ENCODE results near the gene PIAS2.

Gene PIAS2

DNA sequence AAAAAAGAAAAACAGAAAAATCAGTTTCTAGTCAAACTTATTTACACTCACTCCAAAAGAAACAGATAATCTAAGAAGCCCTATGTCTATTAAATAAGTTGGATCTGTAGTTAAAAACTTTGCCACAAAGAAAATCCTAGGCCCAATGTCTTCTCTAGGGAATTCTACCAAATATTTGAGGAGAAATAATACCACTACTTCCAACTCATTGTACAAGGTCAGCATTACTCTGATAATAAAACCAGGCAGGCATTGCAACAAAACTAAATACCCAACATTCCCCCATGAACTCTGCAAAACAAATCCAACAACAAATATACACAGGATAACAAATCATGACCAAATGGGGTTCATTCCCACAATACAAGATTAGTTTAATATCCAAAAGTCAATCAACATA, 86.7 kb downstream of the PIAS2 start:
- DNase-seq, result no peak

DNA sequence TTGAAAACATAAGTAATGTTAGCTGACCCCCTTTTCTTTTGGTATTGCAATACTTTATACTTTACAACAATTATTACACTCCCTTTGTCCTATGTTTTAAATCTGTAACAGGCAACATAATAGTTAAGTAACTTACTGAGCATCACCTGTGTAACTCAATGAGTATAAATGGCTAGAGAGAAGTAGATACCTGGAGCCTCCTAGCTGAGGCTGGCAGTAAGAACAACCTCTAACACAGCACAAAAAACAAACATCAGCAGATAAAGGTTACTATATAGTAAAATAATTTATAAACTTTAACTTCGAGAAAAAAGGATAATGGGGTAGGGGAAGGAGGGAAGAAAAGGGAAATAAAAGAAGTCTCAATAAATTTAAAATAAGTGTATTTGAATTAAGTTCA, 87.4 kb downstream of the PIAS2 start:
- no peak for DNase-seq

DNA sequence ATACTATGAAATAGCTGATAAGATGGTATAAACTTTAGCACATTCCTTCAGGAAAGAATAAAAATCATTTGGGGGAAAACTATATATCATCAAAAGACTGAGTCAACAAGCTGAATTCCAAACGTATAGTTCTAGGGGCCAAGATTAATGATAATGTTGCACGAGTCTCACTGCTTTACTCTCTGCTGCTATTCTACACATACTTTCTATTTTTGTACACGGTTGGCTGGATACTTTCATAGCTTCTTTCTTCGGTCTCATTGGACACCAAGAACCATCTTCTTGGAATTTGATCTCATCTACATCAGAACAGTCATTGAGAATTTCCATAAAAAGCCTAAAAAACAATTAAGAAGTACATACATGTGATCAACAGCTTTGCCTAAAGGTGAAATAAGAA, 87.8 kb downstream of the PIAS2 start:
- no peak for DNase-seq

DNA sequence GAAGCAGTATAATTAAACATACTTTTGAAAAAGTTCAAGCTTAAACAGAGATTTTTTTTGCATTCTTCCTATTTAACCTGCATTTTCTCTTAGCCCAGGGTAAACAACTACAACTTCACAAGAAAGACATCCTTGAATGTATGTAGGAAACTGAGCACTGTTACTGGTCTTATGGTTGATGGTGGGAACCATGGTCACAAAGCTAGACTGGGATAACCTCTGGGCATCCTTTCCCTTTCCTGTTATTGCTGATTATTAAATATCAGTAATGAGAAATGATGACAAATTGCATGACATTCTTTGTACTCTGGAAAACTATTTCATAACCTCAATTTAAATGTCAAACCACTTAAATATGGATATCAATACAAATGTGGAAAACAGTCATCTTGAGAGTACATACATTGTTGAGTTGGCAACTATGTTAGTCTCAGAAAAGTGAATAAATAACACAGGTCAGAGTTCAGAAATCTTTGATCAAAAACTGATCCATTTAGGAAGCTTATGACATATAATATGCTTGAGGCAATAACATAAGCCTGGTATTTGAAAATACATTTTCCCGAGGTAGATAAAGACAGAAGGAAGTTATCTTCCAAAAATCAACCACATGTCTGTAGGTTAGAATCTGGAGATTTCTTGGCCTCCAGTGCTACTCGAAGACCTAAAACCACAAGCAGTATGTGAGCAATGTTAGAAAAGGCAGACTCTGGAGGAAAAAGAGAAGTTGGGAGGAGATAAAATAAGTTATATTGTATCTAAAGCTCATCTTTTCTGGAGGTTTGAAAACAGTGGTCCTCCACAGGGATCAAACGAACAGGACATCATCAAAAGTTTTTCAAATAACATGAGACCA, 95.2 kb downstream of the PIAS2 start:
- DNase-seq, result no peak

DNA sequence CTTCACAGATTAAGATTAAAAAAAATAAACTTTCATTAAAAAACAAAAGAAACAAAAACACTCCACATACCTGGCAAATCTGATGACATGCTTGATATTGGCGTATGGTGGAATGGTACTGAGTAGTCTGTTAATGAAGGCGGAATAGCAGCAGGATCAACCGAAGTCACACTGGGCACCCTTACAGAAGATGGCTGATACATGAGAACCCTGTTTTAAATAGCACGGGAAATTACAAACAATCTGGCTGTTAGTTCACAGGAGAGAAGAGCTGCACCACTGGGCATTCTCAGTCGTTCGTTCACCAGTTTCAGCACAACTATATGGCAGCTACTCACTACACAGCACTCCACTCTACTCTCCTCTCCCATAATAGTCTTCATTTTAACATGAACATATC, 96.4 kb downstream of the PIAS2 start:
- no peak for DNase-seq

DNA sequence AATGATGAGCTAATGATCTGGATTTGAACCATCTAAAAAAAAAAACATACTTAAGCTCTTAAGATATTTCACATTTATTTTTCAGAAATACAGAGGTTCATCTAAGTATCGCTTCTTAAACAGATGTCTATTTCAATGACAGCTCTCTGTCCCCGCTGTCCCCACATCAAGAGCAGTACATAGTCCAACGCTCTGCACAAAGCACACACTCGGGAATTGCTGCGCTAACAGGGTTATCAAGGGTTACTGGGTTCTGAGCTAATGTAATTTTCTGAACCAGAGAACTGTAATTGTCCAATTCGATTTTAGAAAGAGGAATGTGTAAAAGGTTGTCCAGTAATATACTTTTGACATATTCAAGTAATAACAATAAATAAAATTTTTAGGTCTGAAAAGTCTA, 101.6 kb downstream of the PIAS2 start:
- DNase-seq, result no peak

DNA sequence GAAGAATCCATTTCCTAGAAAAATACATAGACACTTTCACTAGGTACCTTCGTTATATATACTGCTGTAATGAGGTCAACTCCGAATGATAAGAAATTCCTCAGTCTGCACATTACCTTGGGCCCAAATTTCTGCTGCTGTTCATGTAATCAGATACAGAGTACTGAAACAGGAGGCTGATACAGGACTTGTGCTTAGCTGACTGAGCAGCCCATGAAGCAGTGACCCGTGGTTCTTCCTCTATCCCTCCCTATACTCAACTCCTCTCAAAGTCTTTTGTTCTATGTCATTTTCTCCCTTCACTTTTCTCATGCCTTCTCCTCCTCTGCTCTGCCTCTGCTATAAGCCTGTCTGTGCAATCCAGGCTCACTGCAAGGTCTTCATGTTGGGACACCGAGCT, 102.9 kb downstream of the PIAS2 start:
- DNase-seq, result no peak

DNA sequence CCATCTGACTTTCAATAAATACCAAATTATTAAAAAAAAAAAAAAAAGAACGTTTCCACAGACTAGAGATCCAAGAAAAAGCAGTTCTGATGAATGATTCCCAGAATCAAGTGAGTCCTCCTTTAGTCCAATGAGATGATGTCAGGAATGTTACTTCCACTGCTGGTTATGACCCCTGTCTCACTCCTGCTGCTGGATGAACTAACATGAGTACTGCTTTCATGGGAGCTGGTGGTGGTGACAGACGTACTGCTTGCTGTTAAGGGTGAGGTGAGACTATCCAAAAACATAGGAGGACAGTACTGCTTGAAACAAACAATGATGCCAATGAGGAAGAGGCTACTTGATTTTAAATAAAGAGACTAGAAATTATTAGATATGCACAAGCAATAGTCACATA, 105.0 kb downstream of the PIAS2 start:
- no peak for DNase-seq

DNA sequence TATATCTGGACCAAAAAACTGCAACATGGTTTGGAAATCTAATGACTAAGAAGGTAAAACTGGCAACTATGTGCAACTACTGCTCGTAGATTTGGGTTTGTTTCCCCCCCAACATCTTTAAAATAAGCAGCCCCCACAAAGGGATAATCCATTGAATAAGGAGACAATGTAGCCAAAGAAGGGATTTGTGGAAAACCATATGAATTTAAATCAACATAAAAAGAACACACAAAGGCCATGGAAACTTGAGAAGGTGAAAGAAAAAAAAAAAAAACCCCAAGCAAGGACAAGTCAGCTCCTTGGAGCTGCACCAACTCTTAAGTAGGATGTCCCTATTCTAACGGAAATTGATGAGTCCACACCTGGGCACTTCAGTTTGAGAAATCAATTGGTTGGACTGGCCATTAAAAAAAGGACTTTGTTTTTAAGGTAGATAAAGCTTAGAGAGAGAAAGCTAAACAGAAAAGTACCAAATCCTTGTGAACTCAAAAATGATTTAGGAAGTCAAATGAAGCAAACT, 106.8 kb downstream of the PIAS2 start:
- DNase-seq, result no peak

DNA sequence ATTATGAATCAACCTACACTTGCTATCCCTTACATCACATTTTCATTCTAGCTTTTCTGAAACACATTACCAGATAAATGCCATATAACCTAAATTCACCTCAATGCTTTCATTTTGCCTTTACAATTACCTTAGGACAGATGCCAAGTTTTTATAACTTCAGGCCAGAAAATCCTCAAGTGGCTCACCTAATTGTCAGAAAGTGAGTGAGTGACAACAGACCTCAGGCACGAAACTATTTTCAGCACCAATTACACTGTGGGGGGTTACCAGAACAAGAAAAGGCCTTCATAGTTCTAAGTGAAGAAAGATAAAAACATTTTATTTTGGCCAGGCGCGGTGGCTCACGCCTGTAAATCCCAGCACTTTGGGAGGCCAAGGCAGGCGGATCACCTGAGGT, 108.2 kb downstream of the PIAS2 start:
- no peak for DNase-seq

DNA sequence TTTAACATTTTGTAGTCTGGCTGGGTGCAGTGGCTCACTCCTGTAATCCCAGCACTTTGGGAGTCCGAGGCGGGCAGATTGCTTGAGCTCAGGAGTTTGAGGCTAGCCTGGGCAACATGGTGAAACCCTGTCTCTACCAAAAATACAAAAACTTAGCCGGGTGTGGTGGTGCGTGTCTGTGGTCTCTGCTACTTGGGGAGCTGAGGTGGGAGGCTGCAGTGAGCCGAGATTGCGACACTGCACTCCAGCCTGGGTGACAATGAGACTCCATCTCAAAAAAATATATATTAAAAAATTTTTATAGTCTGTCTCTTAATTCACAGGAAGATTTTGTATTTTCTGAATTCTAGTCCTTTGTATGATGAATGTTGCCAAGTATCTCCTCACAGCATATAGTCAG, 121.4 kb downstream of the PIAS2 start:
- peak; percentile 1 for DNase-seq

DNA sequence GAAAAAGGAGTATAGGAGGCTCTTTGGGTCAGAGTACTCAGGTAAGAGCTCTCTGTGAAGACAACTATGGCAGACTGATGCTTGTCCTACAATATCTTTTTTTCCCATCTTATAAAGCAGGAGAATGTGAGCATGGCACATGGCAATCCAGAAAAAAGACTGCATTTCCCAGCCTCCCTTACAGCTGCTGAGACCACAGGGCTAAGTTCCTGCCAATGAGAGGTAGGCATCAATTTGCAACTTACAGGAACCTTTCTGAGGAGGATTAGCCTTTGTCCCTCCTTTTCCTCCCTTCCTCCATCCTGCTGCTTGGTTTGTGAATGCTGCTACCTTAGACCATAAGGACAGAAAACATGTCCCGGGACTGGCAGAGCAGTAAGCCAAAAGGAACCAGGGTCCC, 122.7 kb downstream of the PIAS2 start:
- DNase-seq, result no peak

DNA sequence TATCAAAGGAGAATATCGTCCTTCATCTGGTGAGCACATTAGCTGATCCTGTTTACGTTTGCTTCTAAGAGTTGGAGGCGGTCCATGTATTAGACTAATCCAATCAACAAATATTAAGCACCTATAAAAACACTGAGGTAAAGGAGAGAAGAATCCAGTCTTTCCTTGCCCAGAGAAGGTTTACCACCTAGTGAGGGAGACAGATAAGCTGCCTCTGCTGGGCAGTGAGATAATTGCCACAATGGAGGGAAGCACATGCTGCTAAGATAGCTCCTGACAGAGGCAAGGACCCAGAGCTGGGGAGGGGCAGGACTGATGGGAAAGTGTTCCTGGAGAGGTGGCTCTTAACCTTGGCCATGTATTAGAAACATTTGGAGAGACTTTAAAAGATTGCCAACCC, 123.7 kb downstream of the PIAS2 start:
- DNase-seq, result no peak

DNA sequence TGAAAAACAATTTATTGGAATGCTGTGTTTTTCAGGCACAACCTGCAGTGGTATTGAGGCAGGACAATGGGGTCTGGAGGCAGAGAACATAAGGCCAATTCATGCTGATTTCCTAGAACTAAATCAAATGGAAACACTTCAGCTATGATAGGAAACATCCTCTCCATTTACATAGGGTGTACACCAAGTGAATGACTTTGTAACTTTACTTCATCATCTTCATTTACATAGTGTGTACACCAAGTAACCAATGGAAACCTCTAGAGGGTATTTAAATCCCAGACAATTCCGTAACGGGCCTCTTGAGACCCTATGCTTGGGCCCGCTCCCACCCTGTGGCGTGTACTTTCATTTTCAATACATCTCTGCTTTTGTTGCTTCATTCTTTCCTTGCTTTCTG, 128.2 kb downstream of the PIAS2 start:
- no peak for DNase-seq

DNA sequence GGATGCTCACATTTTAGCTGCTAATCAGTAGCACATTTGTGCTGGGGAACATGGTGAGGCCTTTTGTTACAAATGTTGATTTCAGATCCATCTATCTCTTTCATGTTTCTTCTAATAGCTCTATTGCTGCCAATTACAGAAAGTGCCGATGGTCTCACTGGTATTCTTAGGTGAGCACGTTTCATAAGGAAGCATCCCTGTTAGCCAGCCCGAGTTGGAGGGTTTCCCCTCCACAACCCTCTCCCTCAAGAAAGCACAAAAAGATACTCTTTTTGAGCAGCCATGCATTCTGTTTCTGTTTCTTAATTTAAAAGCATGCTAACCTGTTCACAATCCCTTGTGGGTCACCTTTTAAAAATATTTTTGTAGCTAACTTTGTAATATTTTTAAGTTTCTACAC, 129.6 kb downstream of the PIAS2 start:
- DNase-seq, result no peak

DNA sequence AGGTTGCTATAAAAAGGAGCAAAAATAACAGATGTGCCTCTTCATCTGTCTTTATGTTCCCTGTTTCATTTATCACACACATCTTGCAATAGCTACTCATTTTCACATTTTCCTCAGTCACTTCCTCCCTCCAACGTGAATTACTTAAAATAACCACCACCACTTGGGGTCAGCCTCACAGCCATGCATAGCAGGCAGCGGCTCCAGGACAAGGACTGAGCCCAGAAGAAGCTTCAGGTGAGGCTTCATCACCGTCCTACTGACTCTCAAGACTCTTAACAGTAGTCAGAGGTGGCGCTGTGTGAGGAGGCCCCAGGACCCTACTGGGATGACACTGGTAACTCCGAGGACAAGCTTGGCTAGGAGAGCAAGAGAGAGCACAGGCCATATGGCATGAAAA, 144.9 kb downstream of the PIAS2 start:
- DNase-seq, result no peak

DNA sequence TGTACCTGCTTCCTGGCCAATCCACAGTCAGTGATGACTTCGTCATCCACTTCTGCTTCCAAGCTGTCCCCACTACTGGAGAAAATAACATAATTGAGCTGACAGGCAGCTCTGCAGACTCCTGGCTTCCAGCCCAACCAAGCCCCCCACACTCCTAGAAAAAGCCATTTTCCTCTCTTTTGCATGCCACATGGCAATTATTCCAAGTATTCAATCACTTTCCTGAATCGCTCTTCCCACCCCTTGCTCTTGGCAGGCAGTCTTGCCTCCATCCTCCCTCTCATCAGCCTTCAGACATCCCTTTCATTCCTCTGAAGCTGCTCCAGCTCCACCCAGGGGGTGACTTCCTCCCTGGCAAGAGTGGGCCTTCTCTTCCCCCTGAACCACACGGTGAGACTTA, 146.2 kb downstream of the PIAS2 start:
- DNase-seq, result no peak

DNA sequence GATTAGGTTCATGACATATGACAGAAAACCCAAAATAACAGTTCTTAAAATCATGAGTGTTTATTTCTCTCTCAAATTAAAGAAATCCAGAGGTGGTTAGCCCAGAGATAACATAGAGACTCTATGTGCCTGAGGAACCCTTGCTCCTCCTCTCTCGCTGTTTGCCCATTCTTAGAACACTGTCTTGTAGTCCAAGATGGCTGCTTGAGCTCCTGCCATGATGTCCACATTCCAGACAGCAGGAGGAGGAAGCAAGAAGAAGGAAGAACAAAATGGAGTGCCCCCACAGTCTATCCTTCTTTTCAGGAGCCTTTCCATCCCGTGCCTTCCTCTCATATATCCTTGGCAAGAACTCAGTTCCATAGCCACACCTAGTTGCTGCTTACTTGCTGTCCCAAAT, 146.6 kb downstream of the PIAS2 start:
- DNase-seq, result no peak

DNA sequence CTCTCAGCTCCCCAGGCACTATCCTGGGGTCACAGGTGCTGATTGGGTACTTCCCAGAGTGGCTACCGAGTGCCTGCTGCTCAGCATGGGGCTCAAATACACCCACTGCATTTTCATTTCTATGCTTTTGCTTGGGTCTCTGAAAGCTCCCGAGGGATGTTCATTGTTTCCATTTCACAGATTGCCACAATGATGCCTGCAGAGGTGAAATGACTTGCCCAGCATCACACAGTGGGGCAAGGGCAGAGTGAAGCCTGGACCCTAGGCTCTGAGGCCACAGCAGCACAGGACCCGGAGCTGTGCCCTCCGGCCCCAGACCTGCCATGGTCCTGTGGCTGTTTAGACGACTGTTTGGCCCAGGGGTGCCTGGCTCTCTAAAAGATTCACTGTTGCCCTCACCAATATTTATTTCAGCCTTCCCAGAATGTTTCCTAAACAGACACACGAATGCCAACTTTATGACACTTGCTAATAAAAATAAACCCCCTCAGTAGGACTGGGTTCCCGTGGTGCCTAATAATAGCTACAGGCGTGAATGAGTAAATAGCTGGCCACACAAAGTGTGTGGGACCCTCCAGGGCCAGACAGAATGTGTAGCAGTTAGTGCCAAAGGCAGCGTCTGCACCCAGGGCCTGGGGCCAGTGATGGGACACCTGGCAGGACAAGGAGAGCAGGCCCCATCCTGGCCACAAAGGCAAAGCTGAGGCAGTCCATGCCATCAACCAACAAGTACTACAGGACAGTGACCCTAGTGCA, 149.0 kb downstream of the PIAS2 start:
- DNase-seq, result no peak

DNA sequence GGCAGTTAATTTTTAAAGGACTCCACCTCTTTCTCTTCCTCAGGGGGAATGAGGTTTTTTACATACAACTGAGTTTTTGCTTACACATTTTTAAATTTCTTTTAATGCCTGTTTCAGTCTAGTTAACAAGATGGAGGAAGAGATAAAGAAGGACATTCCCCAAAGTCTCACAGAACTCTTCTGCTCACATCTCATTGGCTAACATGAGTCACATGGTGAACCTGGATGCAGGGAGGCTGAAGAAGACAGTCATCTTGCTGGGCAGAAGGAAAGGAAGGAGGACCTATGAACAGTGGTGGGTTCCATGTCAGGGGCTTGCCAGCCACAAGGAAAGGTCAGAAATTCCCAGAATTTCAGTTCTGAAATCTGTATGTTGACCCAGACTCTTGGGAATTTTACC, 150.1 kb downstream of the PIAS2 start:
- DNase-seq, result no peak

DNA sequence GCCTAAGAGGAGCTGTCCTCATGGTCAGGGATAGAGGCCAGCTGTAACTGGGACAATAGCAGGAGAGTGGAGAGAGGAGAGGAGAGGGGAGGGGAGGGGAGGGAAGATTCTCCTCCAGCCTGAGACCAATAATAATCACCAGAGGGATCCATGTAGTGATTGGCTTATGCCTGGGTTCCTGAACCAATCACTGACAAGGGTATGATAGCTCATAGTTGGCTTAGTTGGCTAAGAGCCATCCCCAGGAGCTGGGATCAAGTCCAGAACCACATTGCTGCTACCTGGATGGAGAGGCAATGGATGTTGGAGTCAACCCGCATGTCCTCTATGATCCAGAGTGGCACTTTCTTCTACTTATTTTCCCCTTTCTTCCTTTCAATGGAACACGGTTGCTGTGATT, 152.7 kb downstream of the PIAS2 start:
- DNase-seq, result no peak

DNA sequence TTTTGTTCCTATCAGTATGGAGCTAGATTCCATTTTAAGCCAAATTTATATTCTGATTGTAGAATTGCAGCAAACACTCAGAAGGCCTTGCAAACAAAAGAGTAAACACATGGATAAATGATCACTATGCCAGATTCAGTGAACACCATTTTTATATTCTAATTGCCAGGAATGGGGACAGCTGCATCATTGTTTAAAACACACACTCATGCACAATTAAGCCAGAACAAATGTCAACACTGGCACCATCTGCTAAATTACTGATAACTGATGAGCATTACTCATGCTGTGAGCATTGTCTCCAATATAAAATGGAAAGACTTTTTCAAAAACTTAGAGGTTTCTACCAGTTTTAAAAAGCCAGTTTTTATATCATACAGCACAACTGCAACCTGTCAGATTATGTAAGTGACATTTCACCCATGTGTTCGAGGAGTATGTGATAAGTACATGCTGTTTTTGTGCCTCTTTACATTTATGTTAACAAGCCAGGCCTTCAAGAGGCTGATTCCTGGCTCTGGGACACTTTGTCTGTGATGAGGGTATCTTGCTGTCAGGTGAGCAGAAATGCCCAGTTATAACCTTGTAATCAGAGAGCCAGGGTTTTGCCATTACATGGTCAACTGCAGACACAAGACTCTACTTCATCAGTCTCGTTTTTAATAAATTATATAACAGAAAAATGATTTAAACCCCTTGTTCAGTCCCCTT, 156.1 kb downstream of the PIAS2 start:
- DNase-seq, result no peak

DNA sequence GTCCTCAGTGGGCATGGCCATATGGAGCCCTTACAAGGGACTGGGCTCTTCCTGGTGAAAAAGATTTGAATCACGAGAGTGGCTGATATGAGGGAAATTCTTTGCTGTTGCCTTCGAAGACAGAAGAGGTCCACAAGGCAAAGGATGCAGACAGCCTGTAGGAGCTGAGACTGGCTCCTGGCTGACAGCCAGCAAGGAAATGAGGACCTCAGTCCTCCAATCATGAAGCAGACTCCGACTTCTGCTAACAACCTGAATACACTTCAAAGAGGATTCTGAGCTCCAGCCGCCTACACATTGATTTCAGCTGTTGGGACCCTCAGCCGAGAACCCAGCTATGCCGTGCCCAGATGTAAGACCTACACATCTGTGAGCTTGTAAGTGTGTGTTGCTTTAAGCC, 157.4 kb downstream of the PIAS2 start:
- DNase-seq, result no peak
